22Rv1 (cell line): ENCODE measurements around the gene OPN4.

Experiments
- H3K27ac ChIP-seq: fragments of 450-650 bp; 2 replicates; pipeline ENCODE4 v1.5.1; 2017
- ZFX ChIP-seq: fragments of 450-650 bp; IDR thresholded peaks from 2 replicates; pipeline ENCODE4 v1.6.1; 2017; ENCODE audit warnings: antibody characterized with exemption, borderline replicate concordance
- TF ChIP-seq, protein P1 (sequence below): fragments of 450-650 bp; IDR thresholded peaks from 2 replicates; pipeline ENCODE4 v1.5.1; 2017; ENCODE audit warnings: mild to moderate bottlenecking

The OPN4 gene

GRCh38 chr10:86699125-86699524 lies 44.8 kb downstream of the OPN4 start:
- TF ChIP-seq, protein P1, sequence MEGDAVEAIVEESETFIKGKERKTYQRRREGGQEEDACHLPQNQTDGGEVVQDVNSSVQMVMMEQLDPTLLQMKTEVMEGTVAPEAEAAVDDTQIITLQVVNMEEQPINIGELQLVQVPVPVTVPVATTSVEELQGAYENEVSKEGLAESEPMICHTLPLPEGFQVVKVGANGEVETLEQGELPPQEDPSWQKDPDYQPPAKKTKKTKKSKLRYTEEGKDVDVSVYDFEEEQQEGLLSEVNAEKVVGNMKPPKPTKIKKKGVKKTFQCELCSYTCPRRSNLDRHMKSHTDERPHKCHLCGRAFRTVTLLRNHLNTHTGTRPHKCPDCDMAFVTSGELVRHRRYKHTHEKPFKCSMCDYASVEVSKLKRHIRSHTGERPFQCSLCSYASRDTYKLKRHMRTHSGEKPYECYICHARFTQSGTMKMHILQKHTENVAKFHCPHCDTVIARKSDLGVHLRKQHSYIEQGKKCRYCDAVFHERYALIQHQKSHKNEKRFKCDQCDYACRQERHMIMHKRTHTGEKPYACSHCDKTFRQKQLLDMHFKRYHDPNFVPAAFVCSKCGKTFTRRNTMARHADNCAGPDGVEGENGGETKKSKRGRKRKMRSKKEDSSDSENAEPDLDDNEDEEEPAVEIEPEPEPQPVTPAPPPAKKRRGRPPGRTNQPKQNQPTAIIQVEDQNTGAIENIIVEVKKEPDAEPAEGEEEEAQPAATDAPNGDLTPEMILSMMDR, result no peak
- no peak for TF ChIP-seq ZFX

GRCh38 chr10:86699541-86699940 lies 45.2 kb downstream of the OPN4 start:
- H3K27ac ChIP-seq, result no peak overlapping the region
- TF ChIP-seq ZFX, result no peak
- TF ChIP-seq, protein P1, result no peak

More at GRCh38 chr10:86699125-86699524, 44.8 kb downstream of the OPN4 start:
- no peak overlapping the region for H3K27ac ChIP-seq

- TF ChIP-seq ZFX, result no peak
- TF ChIP-seq, protein P1, result no peak
- no peak overlapping the region for H3K27ac ChIP-seq
Measured at GRCh38 chr10:86699991-86700840, 45.9 kb downstream of the OPN4 start.

- no peak overlapping the region for H3K27ac ChIP-seq
- no peak for TF ChIP-seq ZFX
- TF ChIP-seq, protein P1, result no peak
Measured at GRCh38 chr10:86700851-86701617, 46.7 kb downstream of the OPN4 start.

DNA sequence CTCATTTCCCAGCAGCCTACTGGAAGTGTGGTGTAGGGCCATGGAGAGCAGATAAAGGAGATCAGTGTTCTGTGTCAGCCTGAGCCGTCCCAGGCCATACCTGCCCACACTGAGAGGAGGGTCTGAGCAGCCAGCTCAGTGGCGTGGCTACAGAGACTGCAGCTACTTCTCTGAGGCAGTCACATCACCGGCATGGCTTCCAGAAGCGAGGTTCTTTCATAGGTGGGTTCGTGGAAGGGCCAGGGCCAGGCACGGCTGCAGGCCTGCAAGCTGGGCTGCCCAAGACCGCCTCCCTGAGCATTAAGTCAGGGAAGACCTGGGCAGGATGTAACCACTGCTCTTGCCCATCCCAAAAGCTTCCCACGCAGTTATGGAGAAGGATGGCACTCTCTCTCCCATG lies 48.8 kb downstream of the OPN4 start:
- no peak for TF ChIP-seq ZFX
- TF ChIP-seq, protein P1, result no peak
- H3K27ac ChIP-seq, result no peak overlapping the region

GRCh38 chr10:86705139-86705538 lies 50.8 kb downstream of the OPN4 start:
- TF ChIP-seq ZFX, result no peak
- TF ChIP-seq, protein P1, result no peak
- no peak overlapping the region for H3K27ac ChIP-seq

- H3K27ac ChIP-seq, result no peak overlapping the region
- TF ChIP-seq, protein P1, result no peak
Measured at GRCh38 chr10:86705905-86706304, 51.6 kb downstream of the OPN4 start.
